GM11168 (cell line): ENCODE data around the gene HIPK2.
"Not testable (repeated sequence)": the region's sequence is repeated elsewhere in the genome, so short reads cannot be mapped to it uniquely, and the experiment has no call there.

Experiments
- in situ Hi-C: fragments of 300-500 bp; cut with MboI; formaldehyde crosslinking; loops from one replicate; pipeline ENCODE4 v1.12.0; 2022; ENCODE audit warnings: low sequenced_read_pairs; ENCODE audit not compliant: unreplicated experiment

HIPK2 gene

GRCh38 chr7:139641337-139641992 lies 136.3 kb downstream of the HIPK2 start:
- in situ Hi-C loops: loop anchor here (10.0 kb wide), 2 partner anchors 123 to 363 kb away; no protein-coding TSS in a partner anchor

GRCh38 chr7:139640681-139641080 lies 137.1 kb downstream of the HIPK2 start:
- in situ Hi-C loops: loop anchor here (10.0 kb wide), 2 partner anchors 124 to 364 kb away; no protein-coding TSS in a partner anchor

- in situ Hi-C loops: no loop called here
These were observed 138.2 kb downstream of the HIPK2 start for GRCh38 chr7:139639563-139639962.

DNA sequence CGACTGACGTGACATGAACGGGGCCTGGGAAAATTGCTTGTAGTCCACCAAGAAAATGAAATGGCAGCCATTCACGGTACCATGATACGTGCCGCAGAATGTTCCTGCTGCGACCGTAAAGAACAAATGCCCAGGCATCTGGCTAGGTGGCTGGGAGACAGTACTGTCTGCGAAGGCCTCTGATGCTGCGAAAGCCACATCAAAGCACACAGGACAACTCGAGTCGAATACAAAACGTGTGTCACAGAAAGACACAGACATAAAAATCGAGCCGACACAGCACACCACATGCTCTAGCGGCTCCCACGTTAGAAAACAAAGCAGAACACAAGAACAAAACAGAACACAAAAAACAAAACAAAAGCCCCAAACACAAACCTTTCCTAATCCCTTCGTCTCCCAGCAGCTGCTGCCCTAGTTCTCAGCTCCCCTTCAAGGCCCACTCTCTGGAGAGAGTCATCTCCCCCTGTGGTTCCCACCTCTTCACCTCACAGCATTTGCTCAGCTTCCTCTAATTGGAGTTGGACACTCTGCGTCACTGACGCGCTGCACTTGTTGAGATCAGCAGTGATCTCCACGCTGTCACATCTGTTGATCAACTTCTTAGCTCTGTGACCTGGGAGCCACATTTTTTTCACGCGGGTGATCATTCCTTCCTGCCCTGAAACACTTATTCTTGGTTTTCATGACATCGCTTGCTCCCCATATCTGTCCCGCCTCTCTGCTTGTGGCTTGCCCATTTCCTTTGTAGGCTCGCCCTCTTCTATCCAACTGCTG lies 142.1 kb downstream of the HIPK2 start:
- in situ Hi-C loops: no loop called here

DNA sequence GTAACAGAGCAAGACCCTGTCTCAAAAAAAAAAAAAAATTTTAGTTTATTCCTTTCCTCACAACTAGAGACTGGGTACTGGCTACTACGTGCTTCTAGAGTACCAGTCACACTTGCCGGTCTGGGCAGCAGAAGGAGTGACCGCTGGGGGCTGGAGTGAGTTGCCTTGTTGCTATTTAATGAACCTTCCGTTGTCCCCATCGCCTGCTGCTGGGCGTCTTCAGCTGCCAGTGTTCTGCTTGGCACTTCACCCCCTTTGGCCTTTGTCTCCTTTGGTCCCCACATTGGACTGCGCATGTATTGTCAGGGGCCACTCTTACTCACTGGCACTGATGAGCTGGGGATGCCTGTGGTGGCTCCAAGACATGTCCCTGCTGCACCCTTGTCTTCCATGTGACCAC lies 143.7 kb downstream of the HIPK2 start:
- in situ Hi-C loops: no loop called here

DNA sequence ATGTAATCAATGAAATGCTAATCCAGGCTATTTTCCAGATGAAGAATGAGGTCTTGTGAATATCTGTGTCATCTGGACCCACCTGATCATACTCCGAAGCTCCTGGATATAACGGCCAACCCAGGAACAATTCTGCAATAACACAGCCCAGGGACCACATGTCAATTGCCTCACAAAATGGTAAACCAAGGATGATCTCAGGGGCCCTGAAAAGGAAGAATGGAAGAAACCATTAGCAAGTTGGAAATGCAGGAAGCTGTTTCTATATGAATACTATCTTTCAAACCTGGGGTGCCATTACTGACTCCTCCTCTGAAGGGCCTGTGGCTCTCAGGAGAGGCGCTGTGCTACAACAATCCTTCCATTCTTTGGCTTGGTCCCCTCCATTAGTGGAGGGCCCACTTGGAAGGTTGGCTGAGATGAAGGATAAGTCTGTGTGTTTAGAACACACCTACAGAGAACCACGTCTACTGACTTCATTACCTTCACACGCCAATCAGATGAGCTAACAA lies 146.2 kb downstream of the HIPK2 start:
- in situ Hi-C loops: no loop called here

DNA sequence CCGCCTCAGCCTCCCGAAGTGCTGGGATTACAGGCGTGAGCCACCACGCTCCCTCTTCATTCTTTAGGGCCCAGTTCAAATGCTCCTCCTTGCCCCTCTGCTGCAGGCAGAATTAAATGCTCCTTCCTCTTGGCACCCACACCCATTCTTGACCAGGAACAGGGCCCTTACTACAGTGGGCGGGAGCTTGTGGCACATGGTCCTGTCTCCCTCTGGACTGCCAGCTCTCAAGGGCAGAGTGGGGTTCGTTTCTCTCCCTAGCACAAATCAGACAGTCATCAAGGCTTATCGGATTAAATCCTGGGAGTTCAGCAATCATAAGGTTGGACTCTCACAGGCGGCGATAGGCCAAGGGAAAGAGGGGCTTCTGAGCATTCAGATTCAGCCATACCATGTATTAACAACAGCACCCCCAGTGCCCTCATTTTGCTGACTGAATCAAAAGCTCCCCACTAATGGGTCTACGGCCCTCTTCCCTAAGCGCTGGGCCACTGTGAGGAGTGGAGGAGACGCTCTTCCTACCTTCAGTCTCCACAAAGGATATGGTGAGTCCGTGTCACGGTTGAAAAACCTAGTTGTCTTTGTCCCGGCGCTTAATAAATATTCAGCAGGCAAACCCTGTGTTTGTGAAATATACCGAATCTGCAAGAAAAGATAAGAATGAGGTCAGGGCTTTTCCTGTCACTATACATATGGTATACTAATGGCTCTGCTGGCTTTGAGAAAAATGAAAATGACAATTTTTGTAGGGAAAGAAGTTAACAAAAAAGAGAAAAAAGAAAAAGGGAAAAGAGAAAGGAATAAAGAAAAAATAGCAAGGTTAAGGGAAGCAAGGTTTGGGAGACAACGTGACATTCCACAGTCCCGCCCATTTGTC lies 146.9 kb downstream of the HIPK2 start:
- in situ Hi-C loops: no loop called here

DNA sequence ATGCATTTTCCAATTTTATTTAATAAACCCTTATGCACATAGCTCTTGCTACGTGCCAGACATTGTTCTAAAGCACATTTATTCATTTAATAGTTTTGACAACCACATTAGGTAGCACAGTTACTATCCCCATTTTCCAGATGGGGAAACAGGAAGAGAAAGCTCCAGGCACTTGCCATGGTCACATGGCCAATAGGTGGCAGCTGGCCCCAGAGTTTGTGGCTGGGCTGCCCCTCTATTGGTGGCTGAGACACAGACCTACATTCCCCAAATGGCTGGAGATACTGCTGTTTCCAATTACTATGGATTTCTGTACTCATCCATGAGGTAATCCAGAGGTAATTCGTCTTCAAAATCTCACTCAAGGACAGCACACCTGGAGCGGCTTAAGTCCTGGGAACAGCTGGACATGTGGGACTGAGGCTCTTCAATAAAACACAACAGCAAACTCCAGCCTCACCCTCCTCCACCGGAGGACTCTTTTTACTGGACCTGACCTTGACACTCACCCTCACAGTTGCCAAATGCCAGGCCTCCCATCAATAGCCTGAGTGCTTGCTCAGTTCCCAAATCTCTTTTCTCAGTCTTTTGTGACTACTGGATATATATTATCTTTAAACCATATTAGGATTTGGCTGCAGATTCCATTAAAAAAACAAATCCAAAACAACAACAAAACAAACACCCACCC lies 148.3 kb downstream of the HIPK2 start:
- in situ Hi-C loops: no loop called here

DNA sequence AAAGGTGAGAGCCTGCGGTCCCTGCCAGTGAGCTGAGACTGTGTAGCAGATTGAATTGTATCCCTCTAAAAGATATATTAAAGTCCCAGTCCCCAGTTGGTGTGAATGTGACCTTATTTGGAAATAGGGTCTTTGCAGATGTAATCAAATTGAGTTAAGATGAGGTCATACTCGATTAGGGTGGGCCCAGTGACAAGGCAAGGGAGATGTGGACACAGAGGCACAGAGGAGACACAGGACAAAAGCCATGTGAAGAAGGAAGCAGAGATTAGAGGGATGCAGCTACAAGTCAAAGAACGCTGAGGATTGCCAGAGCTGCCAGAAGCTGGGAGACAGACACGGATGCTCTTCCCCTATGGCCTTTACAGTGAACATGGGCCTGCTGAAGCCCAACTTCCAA lies 150.0 kb downstream of the HIPK2 start:
- in situ Hi-C loops: no loop called here

GRCh38 chr7:139626817-139627216 lies 151.0 kb downstream of the HIPK2 start:
- in situ Hi-C loops: no loop called here

- in situ Hi-C loops: no loop called here
These were observed 154.3 kb downstream of the HIPK2 start for GRCh38 chr7:139623518-139623917.

DNA sequence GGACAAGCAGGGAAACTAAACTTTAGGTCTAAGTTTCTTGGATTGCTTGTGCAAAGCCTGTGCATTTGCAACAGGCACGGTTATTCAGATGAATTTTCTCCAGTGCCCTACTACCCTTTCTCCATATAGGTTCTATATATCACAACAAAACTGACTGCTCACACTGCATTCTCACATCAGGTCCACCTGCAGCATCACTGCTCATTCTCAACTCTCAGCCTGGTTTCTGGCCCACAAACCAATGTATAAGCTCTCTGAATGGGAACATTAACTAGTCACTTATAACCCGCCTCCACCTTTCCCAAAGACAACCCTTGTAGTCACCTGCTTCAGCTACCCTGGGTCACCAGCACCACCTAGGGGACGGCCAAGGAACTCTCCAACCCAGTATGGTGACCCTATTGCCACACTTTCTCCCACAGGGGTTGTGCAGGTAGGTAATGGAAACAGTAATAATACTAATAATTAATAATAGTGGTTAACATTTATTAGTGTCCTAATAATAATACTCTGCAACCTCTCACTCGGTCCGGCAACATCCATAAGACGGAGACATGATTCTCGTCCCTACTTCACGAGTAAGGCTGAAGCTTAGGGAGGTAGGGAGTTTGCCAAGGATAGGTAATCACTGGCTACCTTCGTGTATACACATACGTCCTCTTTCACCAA lies 157.0 kb downstream of the HIPK2 start:
- in situ Hi-C loops: no loop called here

- in situ Hi-C loops: no loop called here
These were observed 158.5 kb downstream of the HIPK2 start for GRCh38 chr7:139619367-139619657.

- in situ Hi-C loops: no loop called here
These were observed 159.1 kb downstream of the HIPK2 start for GRCh38 chr7:139618482-139619366.

GRCh38 chr7:139617074-139617473 lies 160.7 kb downstream of the HIPK2 start:
- in situ Hi-C loops: no loop called here

GRCh38 chr7:139614886-139615285 lies 162.9 kb downstream of the HIPK2 start:
- in situ Hi-C loops: no loop called here

DNA sequence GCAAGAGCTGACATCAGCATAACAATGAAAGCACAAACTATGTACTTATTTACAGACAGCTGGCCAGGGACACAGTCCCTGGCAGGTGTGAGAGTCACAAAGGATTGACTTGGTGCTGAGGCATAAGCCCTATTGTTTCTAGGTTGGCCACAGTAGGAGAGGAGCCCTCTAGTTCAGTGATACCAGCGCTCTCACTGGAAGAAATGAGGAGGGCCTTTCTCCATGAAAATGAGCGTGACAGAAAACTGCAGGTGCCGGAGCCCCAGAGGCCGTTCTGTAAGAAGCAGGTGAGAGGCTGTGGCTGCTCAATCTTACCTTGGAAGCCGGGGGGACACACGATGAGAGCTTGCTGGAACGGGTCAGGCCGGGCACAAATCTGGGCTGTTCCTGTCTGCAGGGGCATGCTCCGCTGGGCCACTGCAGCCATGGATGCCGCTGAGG lies 163.8 kb downstream of the HIPK2 start:
- in situ Hi-C loops: no loop called here

DNA sequence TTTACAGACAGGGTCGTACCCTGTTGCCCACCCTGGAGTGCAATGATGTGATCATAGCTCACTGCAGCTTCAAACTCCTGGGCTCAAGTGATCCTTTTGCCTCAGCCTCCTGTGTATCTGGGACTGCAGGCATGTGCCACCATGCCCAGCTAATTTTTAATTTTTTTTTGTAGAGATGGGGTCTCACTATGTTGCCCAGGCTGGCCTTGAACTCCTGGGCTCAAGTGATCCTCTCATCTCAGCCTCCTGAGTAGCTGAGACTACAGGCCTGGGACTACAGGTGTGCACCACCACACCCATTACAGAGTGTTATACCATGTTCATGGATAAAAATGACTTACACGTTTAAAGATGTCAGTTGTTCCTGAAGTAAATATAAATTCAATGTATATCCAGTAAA lies 166.2 kb downstream of the HIPK2 start:
- in situ Hi-C loops: not testable (repeated sequence)

GRCh38 chr7:139610595-139610994 lies 167.2 kb downstream of the HIPK2 start:
- in situ Hi-C loops: no loop called here
